Activated T-helper 2 cell treated with anti-CD3 and anti-CD28 coated beads, Interferon-gamma antibody, Interleukin-2, Interleukin-4, amounts not matched to agents 10 μg/mL and 5 μg/mL and 100 μg/mL, durations not matched to agents 14 hours and 24 hours and 36 hours (primary cell): ENCODE data around the gene TPD52L3. TPM values are rescaled to one million over a fixed set of nuclear protein-coding genes. Genes with fewer than 3 reads are reported as not detected.

Experiments
- DNase-seq: peaks from one replicate; pipeline ENCODE4 v3.0.0; 2021; ENCODE audit warnings: low spot score
- H3K27ac Mint-ChIP-seq: one replicate; pipeline ENCODE4 v1.8.0; 2021; ENCODE audit warnings: mixed read lengths
- H3K27me3 Mint-ChIP-seq: one replicate; pipeline ENCODE4 v1.8.0; 2021; ENCODE audit warnings: low read depth, mixed read lengths
- H3K36me3 Mint-ChIP-seq: one replicate; pipeline ENCODE4 v1.8.0; 2021; ENCODE audit warnings: low read depth, mixed read lengths
- H3K4me1 Mint-ChIP-seq: one replicate; pipeline ENCODE4 v1.8.0; 2021; ENCODE audit warnings: low read depth, mixed read lengths
- H3K4me3 Mint-ChIP-seq: one replicate; pipeline ENCODE4 v1.8.0; 2021; ENCODE audit warnings: low read depth, mild to moderate bottlenecking, moderate library complexity, mixed read lengths
- H3K9me3 Mint-ChIP-seq: one replicate; pipeline ENCODE4 v1.8.0; 2021; ENCODE audit warnings: mixed read lengths
- intact Hi-C: fragments of 100-400 bp; cut with micrococcal nuclease; formaldehyde crosslinking; loops from one replicate; pipeline ENCODE4 v1.15.1; 2023
- total RNA-seq: library from RNA; stranded (reverse); gene quantifications from 2 replicates; pipeline ENCODE4 v1.2.3, GENCODE V29; 2022

The TPD52L3 gene
- total RNA-seq, 1 donor from 2014 or later, result not detected

GRCh38 chr9:6356904-6357303, 28.7 kb downstream of the TPD52L3 start:
- H3K27ac Mint-ChIP-seq, result no peak overlapping the region
- no peaks in the 10 kb centered on the region for H3K36me3 Mint-ChIP-seq
- H3K9me3 Mint-ChIP-seq, result no peaks in the 10 kb centered on the region
- H3K4me3 Mint-ChIP-seq, result no peak overlapping the region
- intact Hi-C loops, result loop anchor here (10.0 kb wide), 1 partner anchor 108 kb away; no protein-coding TSS in a partner anchor
- peaks cover 15% of the 10 kb centered on the region for H3K4me1 Mint-ChIP-seq
- H3K27me3 Mint-ChIP-seq, result peaks cover 9% of the 10 kb centered on the region
- no peak for DNase-seq

GRCh38 chr9:6367128-6367890, 39.1 kb downstream of the TPD52L3 start:
- H3K27ac Mint-ChIP-seq, result no peak overlapping the region
- peaks cover 4% of the 10 kb centered on the region for H3K4me1 Mint-ChIP-seq
- peaks cover 3% of the 10 kb centered on the region for H3K36me3 Mint-ChIP-seq
- intact Hi-C loops, result no loop called here
- H3K9me3 Mint-ChIP-seq, result peaks cover 16% of the 10 kb centered on the region
- no peaks in the 10 kb centered on the region for H3K27me3 Mint-ChIP-seq
- no peak overlapping the region for H3K4me3 Mint-ChIP-seq
- DNase-seq, result no peak

- DNase-seq, result no peak
- intact Hi-C loops, result no loop called here
Observed at GRCh38 chr9:6368831-6369230, 40.7 kb downstream of the TPD52L3 start.

More at GRCh38 chr9:6368831-6369230, 40.7 kb downstream of the TPD52L3 start:
- H3K27me3 Mint-ChIP-seq, result no peaks in the 10 kb centered on the region
- H3K27ac Mint-ChIP-seq, result no peak overlapping the region
- no peak overlapping the region for H3K4me3 Mint-ChIP-seq
- H3K36me3 Mint-ChIP-seq, result peaks cover 3% of the 10 kb centered on the region
- peaks cover 16% of the 10 kb centered on the region for H3K9me3 Mint-ChIP-seq
- H3K4me1 Mint-ChIP-seq, result peaks cover 4% of the 10 kb centered on the region

Other genes starting within 250 kb of the TPD52L3 start
- gene IL33, start 112.6 kb upstream of the TPD52L3 start, total RNA-seq, result not detected in 2 replicates
- 79.7 and 82.9 TPM in 2 replicates for gene UHRF2, start 84.8 kb downstream of the TPD52L3 start, total RNA-seq